NB4 (cell line): Measurements from ENCODE around the gene CHD6.

Experiments
- CTCF ChIP-seq: IDR thresholded peaks from one replicate; pipeline ENCODE4 v1.5.1; 2012; ENCODE audit warnings: low read depth, low read length
- POLR2A ChIP-seq: IDR thresholded peaks from 2 replicates; pipeline ENCODE4 v1.6.1; 2011; ENCODE audit warnings: mild to moderate bottlenecking; ENCODE audit not compliant: insufficient read length; ENCODE audit errors: extremely low read depth

- TF ChIP-seq CTCF (no peak), POLR2A (no peak)
Measured at GRCh38 chr20:41452226-41452625, 166.0 kb downstream of the CHD6 start.
